IPS-15b (cell line): ENCODE data around the gene RPS28.

ENCODE experiments used
- H3K27me3 ChIP-seq: one replicate; pipeline ENCODE4 v1.6.1; 2013; ENCODE audit warnings: low read length; ENCODE audit not compliant: control insufficient read depth, insufficient read depth
- H3K36me3 ChIP-seq: one replicate; pipeline ENCODE4 v1.6.1; 2013; ENCODE audit warnings: low read length; ENCODE audit not compliant: control insufficient read depth, insufficient read depth
- H3K4me1 ChIP-seq: one replicate; pipeline ENCODE4 v1.6.1; 2013; ENCODE audit warnings: mild to moderate bottlenecking, low read length; ENCODE audit not compliant: control insufficient read depth, insufficient read depth
- H3K4me3 ChIP-seq: one replicate; pipeline ENCODE4 v1.5.1; 2013; ENCODE audit warnings: low read depth, low read length
- H3K9ac ChIP-seq: one replicate; pipeline ENCODE4 v1.6.1; 2013; ENCODE audit warnings: low read depth, mild to moderate bottlenecking, low read length
- H3K9me3 ChIP-seq: one replicate; pipeline ENCODE4 v1.6.1; 2013; ENCODE audit warnings: mild to moderate bottlenecking, low read length; ENCODE audit not compliant: control insufficient read depth, insufficient read depth

The RPS28 gene

DNA sequence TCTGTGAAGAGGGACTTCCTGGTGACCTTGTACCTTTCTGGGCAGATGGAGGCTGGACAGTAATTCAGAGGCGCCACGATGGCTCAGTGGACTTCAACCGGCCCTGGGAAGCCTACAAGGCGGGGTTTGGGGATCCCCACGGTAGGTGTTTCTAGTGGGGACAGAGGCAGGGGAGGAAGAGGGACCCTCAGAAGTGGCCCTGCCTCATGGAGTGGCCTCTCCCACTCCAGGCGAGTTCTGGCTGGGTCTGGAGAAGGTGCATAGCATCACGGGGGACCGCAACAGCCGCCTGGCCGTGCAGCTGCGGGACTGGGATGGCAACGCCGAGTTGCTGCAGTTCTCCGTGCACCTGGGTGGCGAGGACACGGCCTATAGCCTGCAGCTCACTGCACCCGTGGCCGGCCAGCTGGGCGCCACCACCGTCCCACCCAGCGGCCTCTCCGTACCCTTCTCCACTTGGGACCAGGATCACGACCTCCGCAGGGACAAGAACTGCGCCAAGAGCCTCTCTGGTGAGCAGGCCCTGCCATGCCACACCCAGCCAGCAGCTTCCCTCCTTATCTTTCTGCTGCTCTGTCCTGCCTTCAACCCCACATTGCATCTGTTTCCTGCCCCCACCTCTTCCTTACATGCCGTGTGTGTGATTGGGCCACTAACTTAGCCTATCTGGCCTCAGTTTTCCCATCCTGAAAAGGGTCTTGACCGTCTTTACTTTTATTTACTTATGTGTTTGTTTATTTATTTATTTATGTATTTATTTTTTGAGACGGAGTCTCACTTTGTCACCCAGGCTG is 49.9 kb downstream of the RPS28 start:
- Histone ChIP-seq H3K36me3 (peaks cover 14% of the 10 kb centered on the region), H3K9me3 (no peaks in the 10 kb centered on the region), H3K9ac (no peak overlapping the region), H3K27me3 (no peaks in the 10 kb centered on the region), H3K4me3 (no peak overlapping the region), H3K4me1 (peaks cover 3% of the 10 kb centered on the region)
